Raji (cell line): ENCODE results near the gene VAMP7.

Experiments used
- POLR2A ChIP-seq: IDR thresholded peaks from 2 replicates; pipeline ENCODE4 v1.6.1; 2011; ENCODE audit warnings: low read depth, low read length, control low read depth; ENCODE audit not compliant: insufficient read depth

Gene VAMP7

GRCh38 chrX:155893521-155893920, 12.4 kb downstream of the VAMP7 start:
- no peak for TF ChIP-seq POLR2A

DNA sequence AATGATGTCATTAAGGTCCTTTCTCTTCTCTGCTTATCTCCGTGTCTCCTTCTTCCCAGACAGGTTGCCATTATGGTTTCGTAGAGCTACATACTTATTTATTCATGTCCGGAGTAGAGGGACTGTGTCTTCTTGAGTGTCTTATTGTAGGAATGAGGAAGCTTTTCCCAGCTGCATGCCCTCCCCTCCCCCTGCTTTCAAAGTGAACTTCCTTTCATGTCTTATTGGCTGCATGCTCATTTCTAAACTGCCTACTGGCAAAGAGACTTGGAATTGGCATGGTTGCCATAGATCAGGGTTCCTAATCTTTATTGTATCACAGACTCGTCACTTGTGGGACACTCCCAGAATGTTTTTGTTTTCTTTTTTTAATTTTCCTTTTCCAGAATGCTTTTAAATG, 15.4 kb downstream of the VAMP7 start:
- no peak for TF ChIP-seq POLR2A

DNA sequence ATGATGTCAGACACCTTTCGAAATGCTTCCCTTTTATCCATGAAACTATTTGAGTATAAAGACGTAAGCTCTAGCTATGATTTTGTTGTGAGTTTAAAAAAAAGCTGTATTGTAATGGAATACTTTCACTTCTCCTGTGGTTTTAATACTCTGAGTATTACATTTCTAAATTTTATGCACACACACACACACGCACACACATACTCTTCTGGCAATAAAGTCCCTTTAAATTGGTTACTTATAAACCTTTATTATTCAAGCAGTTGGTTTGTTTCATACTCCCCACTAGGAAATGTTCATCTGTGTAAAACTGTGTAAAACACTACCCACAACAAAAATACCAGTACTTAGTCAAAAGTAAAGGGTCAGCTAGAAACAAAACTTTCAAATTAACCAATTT, 18.2 kb downstream of the VAMP7 start:
- no peak for TF ChIP-seq POLR2A

- no peak for TF ChIP-seq POLR2A
Measured at GRCh38 chrX:155900765-155901164, 19.6 kb downstream of the VAMP7 start.

DNA sequence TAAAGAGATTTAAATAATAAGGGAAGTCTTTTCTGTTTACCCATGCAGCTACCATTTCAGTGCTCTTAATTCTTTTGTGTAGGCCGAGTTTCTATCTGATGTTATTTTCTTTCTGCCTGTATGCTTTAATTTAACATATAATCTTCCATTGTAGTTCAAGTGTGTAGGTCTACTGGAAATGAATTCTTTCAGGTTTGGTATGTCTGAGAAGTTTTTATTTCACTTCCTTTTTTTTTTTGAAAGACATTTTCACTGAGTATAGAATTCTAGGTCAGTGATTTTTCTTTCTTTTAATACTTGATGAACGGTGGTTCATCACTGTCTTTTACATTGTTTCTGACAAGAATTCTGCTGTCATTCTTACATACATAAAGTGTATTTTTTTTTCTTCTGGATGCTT, 42.1 kb downstream of the VAMP7 start:
- TF ChIP-seq POLR2A: no peak

GRCh38 chrX:155938132-155938531, 57.0 kb downstream of the VAMP7 start:
- TF ChIP-seq POLR2A: no peak

DNA sequence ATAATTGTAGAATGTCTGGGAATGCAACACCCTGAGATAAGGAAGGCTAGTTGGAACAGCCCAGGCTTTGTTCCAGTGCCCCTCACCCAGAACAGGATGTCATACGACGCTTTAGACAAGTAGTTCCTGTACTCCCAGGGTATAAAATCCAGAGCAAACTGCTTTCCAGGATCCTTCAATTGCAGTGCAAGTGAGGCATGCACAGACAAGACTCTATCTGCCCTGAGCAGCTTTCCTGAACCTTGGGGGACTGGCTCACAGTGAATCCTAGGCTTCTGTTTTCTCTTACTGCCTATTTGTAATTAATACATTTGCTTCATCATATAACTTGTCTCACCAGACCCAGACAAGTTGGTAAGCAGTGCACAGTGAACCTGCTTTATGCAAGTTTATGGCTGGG, 68.0 kb downstream of the VAMP7 start:
- TF ChIP-seq POLR2A: no peak

GRCh38 chrX:155951237-155951789, 70.2 kb downstream of the VAMP7 start:
- no peak for TF ChIP-seq POLR2A

- TF ChIP-seq POLR2A: no peak
Measured at GRCh38 chrX:155953055-155953454, 71.9 kb downstream of the VAMP7 start.

GRCh38 chrX:155954793-155955192, 73.6 kb downstream of the VAMP7 start:
- no peak for TF ChIP-seq POLR2A

- no peak for TF ChIP-seq POLR2A
Measured at GRCh38 chrX:155956099-155956498, 75.0 kb downstream of the VAMP7 start.

- TF ChIP-seq POLR2A: no peak
Measured at GRCh38 chrX:155956649-155957048, 75.5 kb downstream of the VAMP7 start.

- TF ChIP-seq POLR2A: no peak
Measured at GRCh38 chrX:155957843-155958242, 76.7 kb downstream of the VAMP7 start.

GRCh38 chrX:155959018-155959587, 78.0 kb downstream of the VAMP7 start:
- TF ChIP-seq POLR2A: no peak

DNA sequence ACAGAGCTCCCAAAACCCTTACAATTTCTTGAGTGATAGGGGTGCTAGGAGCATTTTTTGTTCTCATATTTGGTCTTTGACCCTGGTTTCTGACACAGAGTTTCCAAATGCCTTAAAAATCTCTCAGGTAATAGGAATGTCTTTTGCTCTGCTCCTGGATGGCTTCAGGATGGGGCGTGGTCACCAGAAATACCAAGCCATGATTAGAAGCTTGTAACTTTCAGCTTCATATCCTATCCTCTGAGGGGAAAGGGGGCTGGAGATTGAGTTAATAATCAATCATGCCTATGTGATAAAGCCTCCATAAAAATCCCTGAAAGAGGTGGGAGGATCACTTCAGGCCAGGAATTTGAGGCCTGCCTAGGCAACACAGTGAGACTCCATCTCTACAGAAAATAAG, 81.8 kb downstream of the VAMP7 start:
- no peak for TF ChIP-seq POLR2A

GRCh38 chrX:155966876-155967275, 85.7 kb downstream of the VAMP7 start:
- no peak for TF ChIP-seq POLR2A

DNA sequence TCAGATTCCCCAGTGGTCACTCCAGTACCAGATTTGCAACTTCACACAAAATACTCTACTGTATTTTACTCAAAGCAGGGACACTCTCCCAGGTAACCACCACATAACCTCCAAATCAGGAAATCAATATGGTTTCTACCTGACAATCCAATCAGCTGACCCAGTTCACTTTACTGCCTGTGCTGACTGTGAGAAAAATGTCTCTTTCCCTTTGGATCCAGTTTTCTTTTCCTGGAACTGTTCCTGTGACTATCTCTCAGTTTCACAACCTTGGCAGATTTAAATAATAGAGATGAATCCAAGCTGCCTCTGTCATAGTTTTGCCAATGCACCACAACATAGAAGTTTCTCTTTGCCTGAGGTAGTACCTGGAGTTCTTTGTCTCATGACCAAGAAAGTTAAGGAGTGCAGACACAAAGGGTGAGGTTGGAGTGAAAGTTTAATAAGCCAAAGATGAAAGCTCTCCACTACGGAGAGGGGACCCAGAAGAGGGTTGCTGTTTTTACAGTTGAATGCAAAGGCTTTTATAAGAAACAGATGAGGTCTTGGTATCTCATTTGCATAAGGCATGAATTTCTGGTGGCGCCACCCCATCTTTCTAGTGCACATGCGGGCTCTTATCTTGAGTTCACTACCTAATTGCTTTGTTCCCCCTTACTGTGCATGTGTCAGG, 86.6 kb downstream of the VAMP7 start:
- TF ChIP-seq POLR2A: no peak
